KMS-11 (cell line): ENCODE data around the gene MARVELD1.
A peak's percentile ranks its signal among the peaks of the same experiment; 100 is the strongest.

Experiments
- H2AFZ ChIP-seq: fragments of 200-600 bp; sonication (generic); 2 replicates; pipeline ENCODE4 v1.6.1; 2016; ENCODE audit warnings: antibody characterized with exemption, mixed run types, low read depth
- H3K27ac ChIP-seq: fragments of 200-600 bp; sonication (generic); 2 replicates; pipeline ENCODE4 v1.6.1; 2016; ENCODE audit warnings: mild to moderate bottlenecking, mixed run types
- H3K27me3 ChIP-seq: fragments of 200-600 bp; sonication (generic); 2 replicates; pipeline ENCODE4 v1.6.1; 2017; ENCODE audit warnings: mild to moderate bottlenecking, low read depth, mixed run types, moderate library complexity; ENCODE audit not compliant: insufficient read depth
- H3K36me3 ChIP-seq: fragments of 200-600 bp; sonication (generic); 2 replicates; pipeline ENCODE4 v1.6.1; 2017; ENCODE audit warnings: mild to moderate bottlenecking, mixed run types; ENCODE audit not compliant: insufficient read depth
- H3K4me1 ChIP-seq: fragments of 200-600 bp; sonication (generic); 2 replicates; pipeline ENCODE4 v1.6.1; 2016; ENCODE audit warnings: mild to moderate bottlenecking, low read depth, mixed run types; ENCODE audit not compliant: poor library complexity, severe bottlenecking
- H3K4me2 ChIP-seq: fragments of 200-600 bp; sonication (generic); 2 replicates; pipeline ENCODE4 v1.7.0; 2016; ENCODE audit warnings: mild to moderate bottlenecking, mixed run types
- H3K4me3 ChIP-seq: fragments of 200-600 bp; sonication (generic); IDR thresholded peaks from 2 replicates; pipeline ENCODE4 v1.6.1; 2017; ENCODE audit warnings: low read depth, low read length, mixed read lengths; ENCODE audit not compliant: insufficient read depth
- H3K79me2 ChIP-seq: fragments of 200-600 bp; sonication (generic); 2 replicates; pipeline ENCODE4 v1.6.1; 2016; ENCODE audit warnings: low read depth, mixed run types; ENCODE audit not compliant: insufficient read depth
- H3K9ac ChIP-seq: fragments of 200-600 bp; sonication (generic); 2 replicates; pipeline ENCODE4 v1.6.1; 2016; ENCODE audit warnings: mild to moderate bottlenecking, mixed run types
- H4K20me1 ChIP-seq: fragments of 200-600 bp; sonication (generic); 2 replicates; pipeline ENCODE4 v1.6.1; 2016; ENCODE audit warnings: mild to moderate bottlenecking, mixed run types; ENCODE audit not compliant: insufficient read depth
- CTCF ChIP-seq: fragments of 200-600 bp; sonication (generic); conservative IDR thresholded peaks from 2 replicates; pipeline ENCODE4 v1.6.1; 2017; ENCODE audit warnings: low read depth, mild to moderate bottlenecking, antibody characterized with exemption, low read length, moderate library complexity, mixed read lengths

The MARVELD1 gene

GRCh38 chr10:97713826-97714400, 383 bp downstream of the MARVELD1 start:
- no peaks in the 10 kb centered on the region for H4K20me1 ChIP-seq
- H3K27ac ChIP-seq: peak overlapping the region; percentile 86
- H2AFZ ChIP-seq: peak overlapping the region; percentile 83
- peaks cover 7% of the 10 kb centered on the region for H3K4me1 ChIP-seq
- H3K9ac ChIP-seq: peak overlapping the region; percentile 93
- H3K36me3 ChIP-seq: no peaks in the 10 kb centered on the region
- no peaks in the 10 kb centered on the region for H3K27me3 ChIP-seq
- no peak for TF ChIP-seq CTCF
- no peaks in the 10 kb centered on the region for H3K79me2 ChIP-seq
- H3K4me2 ChIP-seq: peak overlapping the region; percentile 55
- no peak overlapping the region for H3K4me3 ChIP-seq

GRCh38 chr10:97714401-97715258, 1.1 kb downstream of the MARVELD1 start:
- Histone ChIP-seq H3K36me3 (no peaks in the 10 kb centered on the region), H3K79me2 (no peaks in the 10 kb centered on the region), H3K9ac (peak overlapping the region; percentile 93), H4K20me1 (no peaks in the 10 kb centered on the region), H3K27ac (peak overlapping the region; percentile 86), H2AFZ (peak overlapping the region; percentile 83), H3K27me3 (no peaks in the 10 kb centered on the region), H3K4me1 (peaks cover 7% of the 10 kb centered on the region), H3K4me3 (no peak overlapping the region), H3K4me2 (peak overlapping the region; percentile 55)
- TF ChIP-seq CTCF: no peak

- H3K4me3 ChIP-seq: no peak overlapping the region
- H3K27me3 ChIP-seq: no peaks in the 10 kb centered on the region
- H3K4me1 ChIP-seq: peaks cover 7% of the 10 kb centered on the region
- H3K36me3 ChIP-seq: no peaks in the 10 kb centered on the region
- H3K27ac ChIP-seq: no peak overlapping the region
- H4K20me1 ChIP-seq: no peaks in the 10 kb centered on the region
- H3K4me2 ChIP-seq: peak overlapping the region; percentile 55; the same call in 1 of the 2 replicates
- no peak for TF ChIP-seq CTCF
- H3K9ac ChIP-seq: peak overlapping the region; percentile 93; the same call in 1 of the 2 replicates
- no peaks in the 10 kb centered on the region for H3K79me2 ChIP-seq
- no peak overlapping the region for H2AFZ ChIP-seq
Observed at GRCh38 chr10:97715259-97715874, 1.8 kb downstream of the MARVELD1 start.

GRCh38 chr10:97717627-97718026, 4.1 kb downstream of the MARVELD1 start:
- Histone ChIP-seq H3K4me2 (no peak overlapping the region), H3K9ac (no peak overlapping the region), H2AFZ (no peak overlapping the region), H4K20me1 (no peaks in the 10 kb centered on the region), H3K36me3 (no peaks in the 10 kb centered on the region), H3K27ac (no peak overlapping the region), H3K4me1 (peaks cover 7% of the 10 kb centered on the region), H3K27me3 (no peaks in the 10 kb centered on the region), H3K79me2 (no peaks in the 10 kb centered on the region), H3K4me3 (no peak overlapping the region)
- no peak for TF ChIP-seq CTCF
